Activated B cell treated with CpG ODN at 0.5 μM for 24 hours (primary cell): ENCODE results near the gene AMMECR1L. TPM values are rescaled to one million over a fixed set of nuclear protein-coding genes. Genes with fewer than 3 reads are reported as not detected.
"Not testable (repeated sequence)": the region's sequence is repeated elsewhere in the genome, so short reads cannot be mapped to it uniquely, and the experiment has no call there.

Source experiments
- ATAC-seq: fragments of 200-7000 bp; cut with Tn5 transposase; one replicate; pipeline ENCODE4 v1.10.0; 2021; ENCODE audit warnings: low read depth, mild to moderate bottlenecking, moderate library complexity
- CTCF ChIA-PET: fragments of 350-600 bp; sonication (Branson Sonifier 250); formaldehyde crosslinking; loops from one replicate; lab custom pipeline; 2021; ENCODE audit warnings: antibody characterized with exemption; lab: Charles Lee
- POLR2A ChIA-PET: fragments of 350-600 bp; sonication (Branson Sonifier 250); formaldehyde crosslinking; loops from one replicate; lab custom pipeline; 2021; ENCODE audit warnings: antibody characterized with exemption; lab: Charles Lee
- DNase-seq: peaks from one replicate; pipeline ENCODE4 v3.0.0; 2022
- H3K27ac Mint-ChIP-seq: one replicate; pipeline ENCODE4 v1.8.0; 2020; ENCODE audit warnings: mixed read lengths
- H3K27me3 Mint-ChIP-seq: one replicate; pipeline ENCODE4 v1.8.0; 2021; ENCODE audit warnings: mixed read lengths
- H3K36me3 Mint-ChIP-seq: one replicate; pipeline ENCODE4 v1.8.0; 2021; ENCODE audit warnings: low read depth, mixed read lengths
- H3K4me1 Mint-ChIP-seq: one replicate; pipeline ENCODE4 v1.8.0; 2021; ENCODE audit warnings: mixed read lengths
- H3K4me3 Mint-ChIP-seq: one replicate; pipeline ENCODE4 v1.8.0; 2020; ENCODE audit warnings: mild to moderate bottlenecking, mixed read lengths
- H3K9me3 Mint-ChIP-seq: one replicate; pipeline ENCODE4 v1.8.0; 2020; ENCODE audit warnings: mixed read lengths
- intact Hi-C: fragments of 100-400 bp; cut with micrococcal nuclease; formaldehyde crosslinking; loops from one replicate; pipeline ENCODE4 v1.15.1; 2024
- total RNA-seq: library from RNA; stranded (reverse); gene quantifications from 2 replicates; pipeline ENCODE4 v1.2.3, GENCODE V29; 2022
- TF ChIP-seq, protein P1 (sequence below): fragments of 200-600 bp; IDR thresholded peaks from one replicate; pipeline ENCODE4 v1.8.0; 2022; ENCODE audit warnings: antibody characterized with exemption, mild to moderate bottlenecking

The AMMECR1L gene
- total RNA-seq, 1 donor from 2014 or later = 14.9 TPM

- TF ChIP-seq, protein P1, sequence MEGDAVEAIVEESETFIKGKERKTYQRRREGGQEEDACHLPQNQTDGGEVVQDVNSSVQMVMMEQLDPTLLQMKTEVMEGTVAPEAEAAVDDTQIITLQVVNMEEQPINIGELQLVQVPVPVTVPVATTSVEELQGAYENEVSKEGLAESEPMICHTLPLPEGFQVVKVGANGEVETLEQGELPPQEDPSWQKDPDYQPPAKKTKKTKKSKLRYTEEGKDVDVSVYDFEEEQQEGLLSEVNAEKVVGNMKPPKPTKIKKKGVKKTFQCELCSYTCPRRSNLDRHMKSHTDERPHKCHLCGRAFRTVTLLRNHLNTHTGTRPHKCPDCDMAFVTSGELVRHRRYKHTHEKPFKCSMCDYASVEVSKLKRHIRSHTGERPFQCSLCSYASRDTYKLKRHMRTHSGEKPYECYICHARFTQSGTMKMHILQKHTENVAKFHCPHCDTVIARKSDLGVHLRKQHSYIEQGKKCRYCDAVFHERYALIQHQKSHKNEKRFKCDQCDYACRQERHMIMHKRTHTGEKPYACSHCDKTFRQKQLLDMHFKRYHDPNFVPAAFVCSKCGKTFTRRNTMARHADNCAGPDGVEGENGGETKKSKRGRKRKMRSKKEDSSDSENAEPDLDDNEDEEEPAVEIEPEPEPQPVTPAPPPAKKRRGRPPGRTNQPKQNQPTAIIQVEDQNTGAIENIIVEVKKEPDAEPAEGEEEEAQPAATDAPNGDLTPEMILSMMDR = no peak
- Mint-ChIP-seq H3K27me3 (peaks cover 12% of the 10 kb centered on the region), H3K4me1 (peaks cover 29% of the 10 kb centered on the region), H3K36me3 (peaks cover 3% of the 10 kb centered on the region), H3K9me3 (peaks cover 4% of the 10 kb centered on the region), H3K27ac (no peak overlapping the region), H3K4me3 (no peak overlapping the region)
- ChIA-PET CTCF (interaction anchor here (0.9 kb wide), 1 partner anchor 235 kb away, joined by 4 read pairs; no protein-coding TSS in a partner anchor), POLR2A (interaction anchor here (0.8 kb wide), 1 partner anchor 14 kb away, joined by 3 read pairs; no protein-coding TSS in a partner anchor)
- intact Hi-C loops = no loop called here
- ATAC-seq = no peak
- DNase-seq = no peak
Measured at GRCh38 chr2:127826047-127826446, 59.7 kb downstream of the AMMECR1L start.

- TF ChIP-seq, protein P1 = no peak
- no peak for ATAC-seq
- POLR2A ChIA-PET = interaction anchor here (0.6 to 2.3 kb wide), 3 partner anchors 9 to 24 kb away, joined by 3 to 4 read pairs (median 4); no protein-coding TSS in a partner anchor
- Mint-ChIP-seq H3K9me3 (peaks cover 12% of the 10 kb centered on the region), H3K4me1 (no peaks in the 10 kb centered on the region), H3K4me3 (no peak overlapping the region), H3K27ac (no peak overlapping the region), H3K27me3 (peaks cover 21% of the 10 kb centered on the region), H3K36me3 (no peaks in the 10 kb centered on the region)
- intact Hi-C loops = no loop called here
- no peak for DNase-seq
- CTCF ChIA-PET = interaction anchor here (0.8 kb wide), 1 partner anchor 229 kb away, joined by 3 read pairs; no protein-coding TSS in a partner anchor
Measured at GRCh38 chr2:127820080-127820668, 65.6 kb downstream of the AMMECR1L start.

DNA sequence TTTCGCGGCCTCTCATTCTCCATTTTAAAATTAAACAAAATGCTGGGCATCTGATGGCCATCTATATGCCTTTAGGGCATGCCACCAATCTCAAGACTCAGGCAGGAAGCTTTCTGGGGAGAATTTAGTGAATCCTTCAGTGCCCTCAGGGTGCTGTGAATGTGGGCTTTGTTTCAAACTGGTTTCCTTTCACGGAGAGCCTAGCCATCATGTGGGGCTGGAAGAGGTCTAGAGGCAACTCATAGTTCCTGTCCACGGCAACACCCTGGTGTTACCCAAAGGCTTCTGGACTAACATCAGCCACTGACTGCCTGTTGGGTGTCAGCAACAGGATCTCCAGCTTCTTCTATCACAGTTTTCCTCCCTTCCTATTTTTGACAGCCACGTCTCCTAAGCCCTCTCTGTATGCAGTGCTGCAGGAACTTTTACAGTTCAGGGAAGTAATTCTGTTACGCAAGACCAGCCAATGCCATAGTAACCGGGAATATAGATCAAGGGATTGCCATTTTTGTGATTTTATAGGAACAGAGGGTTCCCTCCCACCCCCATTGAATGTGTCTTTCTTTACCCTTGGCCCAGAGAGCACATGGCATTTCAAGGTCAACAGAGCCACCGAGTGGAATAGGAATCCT, 66.8 kb downstream of the AMMECR1L start:
- peaks cover 12% of the 10 kb centered on the region for H3K9me3 Mint-ChIP-seq
- no peak overlapping the region for H3K27ac Mint-ChIP-seq
- no peak for ATAC-seq
- H3K4me3 Mint-ChIP-seq = no peak overlapping the region
- ChIA-PET CTCF (no interaction called here), POLR2A (interaction anchor here (2.3 kb wide), 1 partner anchor 10 kb away, joined by 4 read pairs; no protein-coding TSS in a partner anchor)
- no peaks in the 10 kb centered on the region for H3K36me3 Mint-ChIP-seq
- H3K4me1 Mint-ChIP-seq = no peaks in the 10 kb centered on the region
- H3K27me3 Mint-ChIP-seq = peaks cover 18% of the 10 kb centered on the region
- TF ChIP-seq, protein P1 = no peak
- DNase-seq = no peak
- intact Hi-C loops = loop anchor here (10.0 kb wide), 1 partner anchor 294 kb away; the partner anchor contains the start of gene IWS1

- intact Hi-C loops = loop anchor here (10.0 kb wide), 1 partner anchor 293 kb away; the partner anchor contains the start of gene IWS1
- Mint-ChIP-seq H3K27ac (no peak overlapping the region), H3K36me3 (no peaks in the 10 kb centered on the region), H3K4me3 (no peak overlapping the region), H3K27me3 (peaks cover 18% of the 10 kb centered on the region), H3K4me1 (no peaks in the 10 kb centered on the region), H3K9me3 (peaks cover 12% of the 10 kb centered on the region)
- ChIA-PET CTCF (no interaction called here), POLR2A (interaction anchor here (1.0 kb wide), 1 partner anchor 11 kb away, joined by 3 read pairs; no protein-coding TSS in a partner anchor)
- ATAC-seq (no peak), DNase-seq (no peak)
- TF ChIP-seq, protein P1 = no peak
Measured at GRCh38 chr2:127818241-127818640, 67.5 kb downstream of the AMMECR1L start.

- DNase-seq (no peak), ATAC-seq (no peak)
- CTCF ChIA-PET = no interaction called here
- Mint-ChIP-seq H3K27ac (no peak overlapping the region), H3K4me3 (no peak overlapping the region), H3K4me1 (peaks cover 22% of the 10 kb centered on the region), H3K27me3 (peaks cover 18% of the 10 kb centered on the region), H3K9me3 (peaks cover 6% of the 10 kb centered on the region), H3K36me3 (peaks cover 15% of the 10 kb centered on the region)
- TF ChIP-seq, protein P1 = no peak
- intact Hi-C loops = loop anchor here (10.0 kb wide), 1 partner anchor 290 kb away; the partner anchor contains the start of gene IWS1
- POLR2A ChIA-PET = interaction anchor here (1.0 kb wide), 1 partner anchor 14 kb away, joined by 3 read pairs; no protein-coding TSS in a partner anchor
Measured at GRCh38 chr2:127814677-127815076, 71.1 kb downstream of the AMMECR1L start.

- H3K36me3 Mint-ChIP-seq = peaks cover 20% of the 10 kb centered on the region
- peaks cover 42% of the 10 kb centered on the region for H3K4me1 Mint-ChIP-seq
- intact Hi-C loops = loop anchor here (10.0 kb wide), 1 partner anchor 288 kb away; the partner anchor contains the start of gene IWS1
- not testable (repeated sequence) for DNase-seq, ATAC-seq, H3K9me3 Mint-ChIP-seq, H3K27me3 Mint-ChIP-seq
- CTCF ChIA-PET = interaction anchor here (1.0 to 2.3 kb wide), 2 partner anchors 160 to 221 kb away, joined by 3 to 10 read pairs; no protein-coding TSS in a partner anchor
- POLR2A ChIA-PET = interaction anchor here (0.6 to 2.7 kb wide), 7 partner anchors 8 to 111 kb away, joined by 3 to 21 read pairs (median 3); partner anchors contain the start of gene SFT2D3
- H3K27ac Mint-ChIP-seq = peak overlapping the region; percentile 42
- peak overlapping the region; percentile 89 for H3K4me3 Mint-ChIP-seq
Measured at GRCh38 chr2:127812441-127812840, 73.3 kb downstream of the AMMECR1L start.
